Endothelial cell of umbilical vein (primary cell): Measurements from ENCODE around the gene PTBP2. TPM values are rescaled to one million over a fixed set of nuclear protein-coding genes. Genes with fewer than 3 reads are reported as not detected.

Experiments used
- BruUV-seq: library from RNA; stranded (reverse); fragments of 400-500 nt; replicated peaks from 2 replicates; lab custom pipeline; 2021; lab: Mats Ljungman, UMichigan
- CTCF ChIA-PET: fragments of 300-600, 350-600 bp; sonication (Branson Sonifier 250); formaldehyde crosslinking; loops from one replicate; lab custom pipeline; 2021; ENCODE audit warnings: antibody characterized with exemption, inconsistent platforms; lab: Charles Lee
- POLR2A ChIA-PET: fragments of 300-600, 350-600 bp; sonication (Branson Sonifier 250); formaldehyde crosslinking; loops from one replicate; lab custom pipeline; 2021; ENCODE audit warnings: antibody characterized with exemption, inconsistent platforms; lab: Charles Lee
- DNase-seq: peaks from one replicate; pipeline ENCODE4 v3.0.0-alpha.2; 2011; ENCODE audit warnings: low read depth, low spot score
- FAIRE-seq: peaks from 2 replicates; lab custom pipeline; 2011; peaks lifted over from hg19 to GRCh38; lab: Jason Lieb, UNC
- H2AFZ ChIP-seq: 2 replicates; pipeline ENCODE4 v1.6.0; 2012; ENCODE audit warnings: low read depth, low read length, control low read depth, inconsistent platforms
- H3K27ac ChIP-seq: 2 replicates; pipeline ENCODE4 v1.5.1; 2011; ENCODE audit warnings: low read depth, mild to moderate bottlenecking, control low read depth, low read length, moderate library complexity; ENCODE audit not compliant: insufficient read depth
- H3K27me3 ChIP-seq, 2 experiments: 2 replicates each; pipeline versions ENCODE4 v1.6.0 to v1.6.1; 2011; ENCODE audit warnings: low read length in 2 of 2, mixed read lengths in 1 of 2; ENCODE audit not compliant: control insufficient read depth in 2 of 2, insufficient read depth in 2 of 2
- H3K36me3 ChIP-seq, 2 experiments: 2 replicates in 1 of 2; 3 replicates in 1 of 2; pipeline ENCODE4 v1.5.1; 2011; ENCODE audit warnings: low read length in 2 of 2, mild to moderate bottlenecking in 1 of 2, moderate library complexity in 1 of 2; ENCODE audit not compliant: control insufficient read depth in 2 of 2, insufficient read depth in 2 of 2; ENCODE audit errors: extremely low read depth in 1 of 2
- H3K4me1 ChIP-seq: 3 replicates; pipeline ENCODE4 v1.5.1; 2011; ENCODE audit warnings: mild to moderate bottlenecking, low read length; ENCODE audit not compliant: control insufficient read depth, insufficient read depth; ENCODE audit errors: extremely low read depth
- H3K4me2 ChIP-seq: 2 replicates; pipeline ENCODE4 v1.6.1; 2011; ENCODE audit warnings: low read length, control low read depth, mixed read lengths; ENCODE audit not compliant: insufficient read depth
- H3K4me3 ChIP-seq, 3 experiments: fragments of 200-600 bp in 1 of 3; sonication (generic), shearing (Covaris generic) in 1 of 3; replicated peaks in 1 of 3; 2 replicates each; pipeline ENCODE4 v1.5.1; 2011 to 2016; ENCODE audit warnings: control low read depth in 3 of 3, low read length in 3 of 3, mild to moderate bottlenecking in 2 of 3, inconsistent platforms in 1 of 3, low read depth in 1 of 3, moderate library complexity in 1 of 3; ENCODE audit not compliant: insufficient read depth in 1 of 3
- H3K79me2 ChIP-seq: 2 replicates; pipeline ENCODE4 v1.6.0; 2012; ENCODE audit warnings: low read length, inconsistent platforms; ENCODE audit not compliant: control insufficient read depth, insufficient read depth
- H3K9ac ChIP-seq: replicated peaks from 2 replicates; pipeline ENCODE3; 2011; ENCODE audit warnings: low read length, control low read depth; ENCODE audit not compliant: insufficient read depth; ENCODE audit errors: extremely low read depth
- H3K9me1 ChIP-seq: replicated peaks from 3 replicates; pipeline ENCODE4 v1.6.0; 2011; ENCODE audit warnings: mild to moderate bottlenecking, low read length; ENCODE audit not compliant: control insufficient read depth, insufficient read depth; ENCODE audit errors: extremely low read depth
- H3K9me3 ChIP-seq: replicated peaks from 2 replicates; pipeline ENCODE4 v1.5.1; 2012; ENCODE audit warnings: low read length, inconsistent platforms; ENCODE audit not compliant: control insufficient read depth, insufficient read depth
- H4K20me1 ChIP-seq: replicated peaks from 2 replicates; pipeline ENCODE3; 2011; ENCODE audit warnings: mild to moderate bottlenecking, low read length; ENCODE audit not compliant: control insufficient read depth, insufficient read depth; ENCODE audit errors: extremely low read depth
- CTCF ChIP-seq, 2 donors: IDR thresholded peaks; 1 replicate in 1 of 2; 2 replicates in 1 of 2; pipeline ENCODE4 v1.5.1; 2011; ENCODE audit warnings: low read length in 2 of 2, mild to moderate bottlenecking in 2 of 2, moderate library complexity in 2 of 2, control low read depth in 1 of 2, inconsistent platforms in 1 of 2, low read depth in 1 of 2; ENCODE audit not compliant: insufficient read depth in 1 of 2; ENCODE audit errors: extremely low read depth in 1 of 2
- EZH2 ChIP-seq: IDR thresholded peaks from 2 replicates; pipeline ENCODE4 v1.6.1; 2012; ENCODE audit warnings: borderline replicate concordance, low read depth, mild to moderate bottlenecking, moderate library complexity, low read length, inconsistent platforms; ENCODE audit not compliant: severe bottlenecking
- FOS ChIP-seq: IDR thresholded peaks from 2 replicates; pipeline ENCODE4 v1.6.1; 2011; ENCODE audit warnings: mild to moderate bottlenecking, low read length, moderate library complexity, borderline replicate concordance; ENCODE audit not compliant: insufficient read depth
- GATA2 ChIP-seq: IDR thresholded peaks from 2 replicates; pipeline ENCODE4 v1.7.0; 2011; ENCODE audit warnings: low read depth, mild to moderate bottlenecking, moderate library complexity, mixed read lengths, low read length; ENCODE audit not compliant: insufficient read length, insufficient read depth
- JUN ChIP-seq: IDR thresholded peaks from 2 replicates; pipeline ENCODE4 v1.6.1; 2011; ENCODE audit warnings: borderline replicate concordance, low read depth; ENCODE audit not compliant: insufficient read length, insufficient read depth
- MYC ChIP-seq: IDR thresholded peaks from one replicate; pipeline ENCODE4 v1.6.1; 2011; ENCODE audit warnings: mild to moderate bottlenecking, low read depth, low read length
- POLR2A ChIP-seq: IDR thresholded peaks from 2 replicates; pipeline ENCODE4 v1.6.1; 2012; ENCODE audit warnings: low read depth, mild to moderate bottlenecking, control low read depth, low read length
- POLR2AphosphoS5 ChIP-seq: IDR thresholded peaks from 2 replicates; pipeline ENCODE4 v1.6.1; 2012; ENCODE audit warnings: low read depth, mild to moderate bottlenecking, control low read depth, low read length, moderate library complexity; ENCODE audit not compliant: insufficient read depth
- dilution Hi-C: fragments of 300-500 bp; cut with MboI; formaldehyde crosslinking; loops from one replicate; pipeline ENCODE4 v1.15.0; 2019; ENCODE audit warnings: low sequenced_read_pairs; ENCODE audit not compliant: extremely low pct_ligation_motif_present
- intact Hi-C: fragments of 100-400 bp; cut with micrococcal nuclease; formaldehyde crosslinking; loops from one replicate; pipeline ENCODE4 v1.10.0; 2022
- polyA plus RNA-seq, 4 experiments: library from polyadenylated mRNA; depleted of rRNA in 3 of 4; stranded (reverse) in 3 of 4; unstranded in 1 of 4; fragments of >200 nt; gene quantifications; 2 replicates each; pipeline versions ENCODE4 v1.2.1 to v1.2.3, GENCODE V29; 2011 to 2012; ENCODE audit warnings: missing spikeins in 1 of 4
- total RNA-seq: library from RNA; stranded (reverse); gene quantifications from 2 replicates; pipeline ENCODE4 v1.2.3, GENCODE V29; 2021
- TF ChIP-seq, protein P1 (sequence below): IDR thresholded peaks from 2 replicates; pipeline ENCODE4 v1.6.1; 2011; ENCODE audit not compliant: insufficient read depth, insufficient read length

The PTBP2 gene
- total and polyA plus RNA-seq, 2 donors (not counting 3 experiments of a cell fraction or from before 2014, with no cell fraction given) = 7.7 to 27.0 TPM

- DNase-seq (no peak), FAIRE-seq (no peak)
- no peak overlapping the region for H3K4me3 ChIP-seq
- TF ChIP-seq FOS (no peak), CTCF (IDR thresholded peaks at IDR 0.05; ENCODE audit: extremely low read depth in 1 of 2, insufficient read depth in 1 of 2, low read depth in 1 of 2, low read length in 2 of 2) (no peak), MYC (no peak), POLR2A (no peak), JUN (no peak), EZH2 (no peak), GATA2 (no peak), POLR2AphosphoS5 (no peak)
- TF ChIP-seq, protein P1, sequence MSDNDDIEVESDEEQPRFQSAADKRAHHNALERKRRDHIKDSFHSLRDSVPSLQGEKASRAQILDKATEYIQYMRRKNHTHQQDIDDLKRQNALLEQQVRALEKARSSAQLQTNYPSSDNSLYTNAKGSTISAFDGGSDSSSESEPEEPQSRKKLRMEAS = no peak
- ChIA-PET POLR2A (interaction anchor here (1.2 kb wide), 1 partner anchor 9 kb away, joined by 4 read pairs; no protein-coding TSS in a partner anchor), CTCF (interaction anchor here (0.7 to 1.3 kb wide), 5 partner anchors 9 to 24 kb away, joined by 3 read pairs; no protein-coding TSS in a partner anchor)
- H3K36me3 ChIP-seq = no peaks in the 10 kb centered on the region
- no TSS peak for BruUV-seq
- intact Hi-C loops (no loop called here), dilution Hi-C loops (no loop called here)
- H3K4me2 ChIP-seq = no peak overlapping the region
- peaks cover 3% of the 10 kb centered on the region for H4K20me1 ChIP-seq
- no peaks in the 10 kb centered on the region for H3K9me1 ChIP-seq
- H3K9me3 ChIP-seq = no peaks in the 10 kb centered on the region
- H2AFZ ChIP-seq = no peak overlapping the region
- H3K79me2 ChIP-seq = peaks cover 97% of the 10 kb centered on the region
- no peak overlapping the region for H3K27ac ChIP-seq
- no peak overlapping the region for H3K9ac ChIP-seq
- H3K4me1 ChIP-seq = no peaks in the 10 kb centered on the region
- H3K27me3 ChIP-seq = no peaks in the 10 kb centered on the region
These were observed 19.8 kb downstream of the PTBP2 start for GRCh38 chr1:96741335-96741734.
